ENCODE data around the gene ANO6.

The ANO6 gene

DNA sequence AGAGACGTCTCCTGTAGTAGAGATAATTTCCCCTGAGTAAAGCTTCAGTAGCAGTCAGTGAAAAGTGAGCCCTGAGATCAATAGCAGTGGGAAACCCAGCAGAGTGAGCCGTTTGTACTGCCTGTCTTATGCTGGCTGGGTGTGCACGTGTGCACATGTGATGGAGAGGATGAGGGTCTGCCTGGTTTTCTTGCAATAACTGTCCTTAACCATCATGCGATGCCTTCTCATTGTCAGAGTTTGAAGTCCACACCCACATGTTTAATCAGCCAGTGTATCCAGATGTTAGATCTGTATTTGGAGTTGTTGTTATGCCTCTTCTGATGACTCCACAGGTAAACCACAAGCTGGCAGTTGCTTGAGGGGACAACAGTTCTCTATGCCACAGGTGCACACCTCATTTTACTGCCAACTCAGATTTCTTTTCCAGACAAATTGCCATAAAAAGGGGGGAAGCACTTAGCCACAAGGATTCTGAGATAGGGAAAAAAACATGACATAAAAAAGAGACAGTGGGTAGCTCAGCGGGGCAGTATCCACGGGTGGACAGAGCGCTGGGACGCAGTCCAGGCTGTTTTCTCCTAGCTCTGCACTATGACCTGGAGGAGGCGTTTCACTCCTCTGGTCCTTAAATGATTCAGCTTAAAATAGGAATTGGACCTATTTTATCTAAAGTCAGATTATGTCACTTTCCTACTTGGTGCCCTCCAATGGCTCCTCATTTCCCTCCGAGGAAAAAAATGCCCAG, 192.3 kb downstream of the ANO6 start:
- TF ChIP-seq, protein P1, sequence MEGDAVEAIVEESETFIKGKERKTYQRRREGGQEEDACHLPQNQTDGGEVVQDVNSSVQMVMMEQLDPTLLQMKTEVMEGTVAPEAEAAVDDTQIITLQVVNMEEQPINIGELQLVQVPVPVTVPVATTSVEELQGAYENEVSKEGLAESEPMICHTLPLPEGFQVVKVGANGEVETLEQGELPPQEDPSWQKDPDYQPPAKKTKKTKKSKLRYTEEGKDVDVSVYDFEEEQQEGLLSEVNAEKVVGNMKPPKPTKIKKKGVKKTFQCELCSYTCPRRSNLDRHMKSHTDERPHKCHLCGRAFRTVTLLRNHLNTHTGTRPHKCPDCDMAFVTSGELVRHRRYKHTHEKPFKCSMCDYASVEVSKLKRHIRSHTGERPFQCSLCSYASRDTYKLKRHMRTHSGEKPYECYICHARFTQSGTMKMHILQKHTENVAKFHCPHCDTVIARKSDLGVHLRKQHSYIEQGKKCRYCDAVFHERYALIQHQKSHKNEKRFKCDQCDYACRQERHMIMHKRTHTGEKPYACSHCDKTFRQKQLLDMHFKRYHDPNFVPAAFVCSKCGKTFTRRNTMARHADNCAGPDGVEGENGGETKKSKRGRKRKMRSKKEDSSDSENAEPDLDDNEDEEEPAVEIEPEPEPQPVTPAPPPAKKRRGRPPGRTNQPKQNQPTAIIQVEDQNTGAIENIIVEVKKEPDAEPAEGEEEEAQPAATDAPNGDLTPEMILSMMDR (IDR thresholded peaks at IDR 0.05; ENCODE audit: control extremely low read depth, extremely low read depth, low read depth, missing control alignments) = no peak
- DNase-seq (ENCODE audit: extremely low spot score) = no peak
- ChIA-PET CTCF (interaction anchor here (0.7 to 1.2 kb wide), 2 partner anchors 13 to 17 kb away, joined by 3 read pairs; no protein-coding TSS in a partner anchor), POLR2A (no interaction called here)

DNA sequence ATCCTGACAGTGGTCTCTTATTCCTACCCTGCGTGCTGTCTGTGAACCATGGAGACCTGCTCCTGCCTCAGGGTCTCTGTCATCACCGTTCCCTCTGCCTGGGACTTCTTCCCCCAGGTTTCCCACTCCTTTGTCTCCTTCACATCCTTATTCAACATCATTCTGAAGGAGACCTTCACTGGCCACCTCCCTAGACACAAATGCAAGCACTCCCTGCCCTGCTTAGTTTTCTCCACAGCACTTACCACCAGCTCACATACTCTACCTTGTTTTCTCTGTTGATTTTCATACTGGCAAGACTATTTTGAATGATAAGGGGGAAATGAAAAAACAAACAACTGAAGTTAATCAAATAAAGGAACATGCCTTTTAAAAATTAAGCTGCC, 192.8 kb downstream of the ANO6 start:
- CTCF ChIA-PET = interaction anchor here (0.7 to 1.2 kb wide), 2 partner anchors 13 to 16 kb away, joined by 3 read pairs; no protein-coding TSS in a partner anchor
- TF ChIP-seq, protein P1 (IDR thresholded peaks at IDR 0.05; ENCODE audit: control extremely low read depth, extremely low read depth, low read depth, missing control alignments) = no peak
- DNase-seq (ENCODE audit: extremely low spot score) = no peak
- POLR2A ChIA-PET = no interaction called here

DNA sequence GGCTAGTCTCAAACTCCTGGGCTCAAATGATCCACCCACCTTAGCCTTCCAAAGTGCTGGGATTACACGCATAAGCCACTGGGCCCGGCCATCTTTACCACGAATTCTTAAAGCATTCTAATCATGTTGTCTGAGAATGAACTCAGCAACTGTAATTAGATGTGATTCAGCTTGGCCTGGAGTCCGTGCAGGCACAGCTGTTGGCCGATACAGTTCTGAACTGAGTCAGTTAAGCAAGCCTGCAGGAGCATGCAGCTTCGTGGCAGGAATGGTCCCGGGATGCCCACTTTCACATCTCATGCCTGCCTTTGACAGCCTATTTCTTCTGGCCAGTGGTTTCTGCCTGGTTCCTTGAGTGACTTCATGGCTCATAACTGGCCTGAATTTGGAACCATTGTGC, 194.1 kb downstream of the ANO6 start:
- DNase-seq (ENCODE audit: extremely low spot score) = no peak
- CTCF ChIA-PET = no interaction called here
- TF ChIP-seq, protein P1 (IDR thresholded peaks at IDR 0.05; ENCODE audit: control extremely low read depth, extremely low read depth, low read depth, missing control alignments) = no peak
- POLR2A ChIA-PET = no interaction called here

DNA sequence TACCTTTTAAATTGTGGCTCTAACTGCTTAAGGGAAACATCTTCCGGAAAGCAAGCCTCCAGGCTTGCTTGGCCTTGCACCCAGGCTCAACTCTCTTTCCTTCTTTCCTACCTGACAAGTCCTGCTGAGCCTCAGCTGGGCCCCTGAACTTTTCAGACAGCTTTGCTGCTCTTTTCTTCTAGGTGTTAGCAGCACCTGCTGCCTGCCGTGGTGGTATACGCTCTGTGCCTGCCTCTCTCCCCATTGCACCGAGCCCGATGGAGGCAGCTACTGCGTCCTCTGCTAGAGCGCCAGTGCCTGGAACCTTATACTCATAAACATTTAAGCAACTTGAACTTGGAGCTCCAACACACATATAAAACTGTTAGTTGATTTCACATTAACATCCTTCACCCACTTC, 195.7 kb downstream of the ANO6 start:
- TF ChIP-seq, protein P1 (IDR thresholded peaks at IDR 0.05; ENCODE audit: control extremely low read depth, extremely low read depth, low read depth, missing control alignments) = no peak
- ChIA-PET POLR2A (no interaction called here), CTCF (interaction anchor here (0.9 to 2.4 kb wide), 4 partner anchors 11 to 24 kb away, joined by 3 to 12 read pairs (median 4); no protein-coding TSS in a partner anchor)

DNA sequence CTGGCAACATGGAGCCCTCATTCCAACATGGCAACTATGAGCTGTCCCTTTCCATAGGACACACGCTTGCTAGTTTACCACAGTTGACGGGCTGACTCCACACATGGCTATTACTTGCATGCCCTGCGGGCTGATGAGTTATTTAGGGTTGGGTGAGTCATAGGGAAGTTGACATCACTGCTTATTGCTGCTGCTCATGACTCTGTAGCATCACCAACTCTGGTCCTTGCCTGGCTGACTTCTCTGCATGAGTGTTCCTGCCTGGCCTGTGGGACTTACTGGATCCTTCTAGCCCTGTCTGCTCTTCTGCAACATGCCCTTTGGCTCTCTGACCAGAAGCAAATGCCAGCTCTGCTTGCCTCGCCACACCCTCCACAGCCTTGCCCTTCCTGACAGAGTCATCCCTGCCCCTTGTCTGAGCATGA, 199.5 kb downstream of the ANO6 start:
- TF ChIP-seq, protein P1 (IDR thresholded peaks at IDR 0.05; ENCODE audit: control extremely low read depth, extremely low read depth, low read depth, missing control alignments) = no peak
- DNase-seq (ENCODE audit: extremely low spot score) = peak; percentile 54
- ChIA-PET CTCF (interaction anchor here (1.7 to 1.9 kb wide), 3 partner anchors 9 to 46 kb away, joined by 3 to 8 read pairs (median 4); no protein-coding TSS in a partner anchor), POLR2A (no interaction called here)

More for the DNA sequence above, 195.7 kb downstream of the ANO6 start:
- DNase-seq (ENCODE audit: extremely low spot score) = no peak

DNA sequence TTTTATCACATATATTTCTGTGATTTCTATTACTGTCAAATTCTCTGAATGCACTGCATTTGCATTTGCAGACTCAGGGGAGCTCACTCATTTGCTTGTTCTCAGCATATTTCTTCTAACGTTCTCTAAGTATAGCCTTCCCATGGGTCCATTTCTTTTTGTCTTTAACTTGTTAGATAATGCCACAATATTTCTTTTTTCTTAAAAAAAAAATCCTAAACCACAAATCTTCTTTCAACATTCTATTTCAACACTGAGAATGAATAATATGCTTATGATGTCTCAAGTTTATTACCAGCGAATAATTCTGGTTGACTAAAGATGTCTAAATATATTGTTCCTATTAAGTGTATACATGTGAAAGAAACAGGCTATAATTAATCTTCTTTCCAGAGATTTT, 200.2 kb downstream of the ANO6 start:
- DNase-seq (ENCODE audit: extremely low spot score) = no peak
- POLR2A ChIA-PET = no interaction called here
- CTCF ChIA-PET = interaction anchor here (1.7 kb wide), 1 partner anchor 10 kb away, joined by 3 read pairs; no protein-coding TSS in a partner anchor
- TF ChIP-seq, protein P1 (IDR thresholded peaks at IDR 0.05; ENCODE audit: control extremely low read depth, extremely low read depth, low read depth, missing control alignments) = no peak

Measured in GM10248 (cell line).